ENCODE measurements around the gene OTP.

- TF ChIP-seq EZH2 (IDR thresholded peaks at IDR 0.05; ENCODE audit: low read length, missing control alignments) (no peak), CTCF (conservative IDR thresholded peaks at IDR 0.05 in 1 of 2, IDR thresholded peaks at IDR 0.05 in 1 of 2; ENCODE audit: low read depth in 1 of 2, low read length in 2 of 2) (no peak)
Measured at GRCh38 chr5:77590347-77590746, 48.2 kb downstream of the OTP start.
